Renal pelvis (tissue), 4 donors: ENCODE data around the gene KLHL41. TPM values are rescaled to one million over a fixed set of nuclear protein-coding genes. Genes with fewer than 3 reads are reported as not detected.
"Not testable (repeated sequence)": the region's sequence is repeated elsewhere in the genome, so short reads cannot be mapped to it uniquely, and the experiment has no call there.

ENCODE experiments used
- DNase-seq: peaks from one replicate; pipeline ENCODE4 v3.0.0-alpha.2; 2013
- polyA plus RNA-seq, 3 donors: library from polyadenylated mRNA; unstranded; fragments of 120-200 nt; gene quantifications; one replicate each; pipeline ENCODE4 v1.2.1, GENCODE V29; 2013; ENCODE audit not compliant: insufficient read length in 3 of 3

The KLHL41 gene
- polyA plus RNA-seq, 3 donors = 1.6 to 3.2 (median 2.3) TPM

DNA sequence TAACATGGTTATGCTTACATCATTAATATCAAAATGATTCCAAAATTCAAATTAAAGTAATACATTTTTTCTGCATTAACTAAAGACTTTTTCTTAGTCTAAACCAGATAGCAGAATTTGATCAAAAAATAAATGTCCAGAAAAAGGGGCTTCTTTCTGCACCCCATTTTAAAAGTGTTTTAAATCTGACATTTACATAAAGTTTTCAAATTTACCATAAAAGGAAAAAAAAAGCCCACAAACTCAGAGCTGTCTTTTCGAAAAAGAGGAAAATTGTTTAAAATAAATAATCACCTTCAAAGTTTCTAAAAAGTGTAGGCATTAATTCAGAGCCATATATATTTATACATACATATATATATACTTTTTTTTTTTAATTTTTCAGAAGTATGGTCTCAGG is 62.7 kb downstream of the KLHL41 start:
- DNase-seq = no peak

DNA sequence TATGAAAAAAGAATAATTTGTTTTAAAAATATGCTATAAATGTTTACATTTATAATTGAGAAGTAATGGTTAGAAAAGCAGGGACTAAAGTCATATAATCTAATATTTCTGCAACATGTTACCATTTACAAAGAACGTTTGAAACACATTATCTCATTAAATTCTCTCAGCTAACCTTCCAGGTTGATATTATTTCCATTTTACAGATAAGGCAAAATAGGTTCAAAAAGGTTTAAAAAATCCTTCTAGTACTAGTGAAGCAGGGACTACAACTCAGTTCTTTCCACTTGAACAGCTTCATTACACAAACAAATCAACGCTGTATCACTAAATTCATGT is 63.3 kb downstream of the KLHL41 start:
- DNase-seq = no peak

DNA sequence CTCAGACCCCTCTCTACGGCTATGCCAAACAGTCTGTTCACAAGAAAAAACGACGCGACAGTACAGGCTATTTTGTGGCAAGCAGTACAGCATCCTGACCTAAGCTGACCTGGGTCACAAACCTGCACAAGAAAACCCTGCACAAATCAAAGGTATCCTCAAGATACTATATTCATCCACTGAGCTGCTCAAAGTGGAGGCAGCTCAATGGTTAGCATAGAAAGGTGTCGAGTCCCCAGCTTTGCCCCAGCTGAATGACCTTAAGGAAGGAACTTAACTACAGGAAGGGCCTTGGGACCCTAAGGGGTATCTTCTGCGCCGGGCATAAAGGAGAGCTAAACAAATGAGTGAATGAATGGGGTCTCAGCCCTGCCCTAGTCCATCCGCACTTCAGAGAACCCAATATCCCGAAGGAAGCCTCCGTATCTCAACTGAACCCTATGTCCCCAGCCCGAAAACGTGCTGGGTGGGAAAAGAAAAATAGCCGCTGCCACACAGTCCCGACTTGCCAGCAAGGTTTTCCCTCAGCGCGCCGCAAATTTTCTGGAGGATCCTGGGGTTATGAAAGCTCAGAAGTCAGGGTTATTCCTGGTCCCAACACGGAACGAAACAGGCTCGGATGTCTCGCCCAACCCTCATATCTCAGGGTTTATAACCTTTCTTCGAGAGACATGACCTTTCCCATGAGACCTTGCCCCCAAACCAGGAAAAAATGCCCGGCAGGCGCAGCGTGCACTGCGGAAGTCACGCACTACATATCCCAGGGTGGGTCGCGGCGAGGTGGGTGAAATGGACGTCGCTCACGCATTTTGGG is 63.9 kb downstream of the KLHL41 start, which contains the start of gene FASTKD1:
Gene FASTKD1 (minus strand): TSS at position 706 of the 814 bp plus-strand sequence. CDS start 1,836 bp downstream, outside the sequence.
- DNase-seq = peak; percentile 90

GRCh38 chr2:169573974-169574299 is 64.4 kb downstream of the KLHL41 start:
- DNase-seq = no peak

DNA sequence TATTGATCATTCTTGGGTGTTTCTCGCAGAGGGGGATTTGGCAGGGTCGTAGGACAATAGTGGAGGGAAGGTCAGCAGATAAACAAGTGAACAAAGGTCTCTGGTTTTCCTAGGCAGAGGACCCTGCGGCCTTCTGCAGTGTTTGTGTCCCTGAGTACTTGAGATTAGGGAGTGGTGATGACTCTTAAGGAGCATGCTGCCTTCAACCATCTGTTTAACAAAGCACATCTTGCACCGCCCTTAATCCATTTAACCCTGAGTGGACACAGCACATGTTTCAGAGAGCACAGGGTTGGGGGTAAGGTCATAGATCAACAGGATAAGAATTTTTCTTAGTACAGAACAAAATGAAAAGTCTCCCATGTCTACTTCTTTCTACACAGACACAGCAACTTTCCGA is 65.0 kb downstream of the KLHL41 start:
- DNase-seq = not testable (repeated sequence)

- DNase-seq = not testable (repeated sequence)
These were observed 65.8 kb downstream of the KLHL41 start for GRCh38 chr2:169575264-169575663.

Other genes starting within 250 kb of the KLHL41 start
- 100 to 1,000 TPM; 145 to 232 (median 204) TPM for gene LRP2, start 147.2 kb upstream of the KLHL41 start, polyA plus RNA-seq
- gene BBS5, start 30.2 kb upstream of the KLHL41 start, polyA plus RNA-seq = 10 to 100 TPM in 2 of 3 donors, 1 to 10 TPM in 1; 6.1 to 16.9 (median 16.8) TPM
- gene FASTKD1, start 64.2 kb downstream of the KLHL41 start, polyA plus RNA-seq = 10 to 100 TPM; 29.3 to 41.6 (median 41.2) TPM
- gene PPIG, start 74.6 kb downstream of the KLHL41 start, polyA plus RNA-seq = 10 to 100 TPM; 85.5 to 96.3 (median 93.3) TPM
- gene CFAP210, start 184.7 kb downstream of the KLHL41 start, polyA plus RNA-seq = 1 to 10 TPM; 2.6 to 3.9 (median 3.3) TPM
- gene PHOSPHO2, start 184.8 kb downstream of the KLHL41 start, polyA plus RNA-seq = 10 to 100 TPM; 10.9 to 20.1 (median 19.1) TPM
- 10 to 100 TPM; 32.1 to 43.3 (median 36.8) TPM for gene KLHL23, start 224.1 kb downstream of the KLHL41 start, polyA plus RNA-seq